Cardiac fibroblast (primary cell): ENCODE data around the gene ZNF746.

Experiments
- DNase-seq, 2 donors: peaks; one replicate each; pipeline versions ENCODE4 v3.0.0 to v3.0.0-alpha.2; 2010; ENCODE audit warnings: low read depth in 2 of 2
- H3K4me3 ChIP-seq, 2 donors: replicated peaks in 1 of 2; 1 replicate in 1 of 2; 2 replicates in 1 of 2; pipeline ENCODE4 v1.5.1; 2011; ENCODE audit warnings: low read depth in 2 of 2, low read length in 2 of 2, mild to moderate bottlenecking in 2 of 2, moderate library complexity in 1 of 2
- TF ChIP-seq, protein P1 (sequence below): IDR thresholded peaks from one replicate; pipeline ENCODE4 v1.5.1; 2011; ENCODE audit warnings: low read depth, mild to moderate bottlenecking, low read length, inconsistent platforms

ZNF746 gene

DNA sequence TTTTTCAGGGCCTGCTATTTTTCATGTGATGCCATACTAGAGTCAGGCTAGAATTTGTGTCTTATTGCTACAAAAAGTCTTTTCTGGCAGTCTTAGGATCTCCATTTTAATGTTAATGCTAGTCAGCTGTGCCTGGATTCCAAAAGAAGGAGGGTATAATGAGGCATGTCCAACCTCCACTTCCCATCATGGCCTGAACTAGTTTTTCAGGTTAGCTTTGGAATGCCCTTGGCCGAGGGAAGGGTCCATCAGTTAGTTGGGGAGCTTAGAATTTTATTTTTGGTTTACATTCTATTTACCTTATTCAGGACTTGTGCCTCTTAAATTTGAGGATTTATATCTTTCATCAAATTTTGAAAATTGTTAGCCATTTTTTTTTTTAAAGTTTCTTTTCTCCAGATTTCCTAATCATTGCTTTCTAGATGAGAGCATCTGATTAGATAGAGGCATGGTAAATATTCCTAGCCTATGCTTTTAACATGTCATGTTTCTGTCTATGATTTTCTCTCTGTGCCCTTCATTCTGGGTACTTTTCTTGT lies 30.2 kb downstream of the ZNF746 start:
- no peak overlapping the region for H3K4me3 ChIP-seq
- TF ChIP-seq, protein P1, sequence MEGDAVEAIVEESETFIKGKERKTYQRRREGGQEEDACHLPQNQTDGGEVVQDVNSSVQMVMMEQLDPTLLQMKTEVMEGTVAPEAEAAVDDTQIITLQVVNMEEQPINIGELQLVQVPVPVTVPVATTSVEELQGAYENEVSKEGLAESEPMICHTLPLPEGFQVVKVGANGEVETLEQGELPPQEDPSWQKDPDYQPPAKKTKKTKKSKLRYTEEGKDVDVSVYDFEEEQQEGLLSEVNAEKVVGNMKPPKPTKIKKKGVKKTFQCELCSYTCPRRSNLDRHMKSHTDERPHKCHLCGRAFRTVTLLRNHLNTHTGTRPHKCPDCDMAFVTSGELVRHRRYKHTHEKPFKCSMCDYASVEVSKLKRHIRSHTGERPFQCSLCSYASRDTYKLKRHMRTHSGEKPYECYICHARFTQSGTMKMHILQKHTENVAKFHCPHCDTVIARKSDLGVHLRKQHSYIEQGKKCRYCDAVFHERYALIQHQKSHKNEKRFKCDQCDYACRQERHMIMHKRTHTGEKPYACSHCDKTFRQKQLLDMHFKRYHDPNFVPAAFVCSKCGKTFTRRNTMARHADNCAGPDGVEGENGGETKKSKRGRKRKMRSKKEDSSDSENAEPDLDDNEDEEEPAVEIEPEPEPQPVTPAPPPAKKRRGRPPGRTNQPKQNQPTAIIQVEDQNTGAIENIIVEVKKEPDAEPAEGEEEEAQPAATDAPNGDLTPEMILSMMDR, result no peak
- DNase-seq, result no peak

DNA sequence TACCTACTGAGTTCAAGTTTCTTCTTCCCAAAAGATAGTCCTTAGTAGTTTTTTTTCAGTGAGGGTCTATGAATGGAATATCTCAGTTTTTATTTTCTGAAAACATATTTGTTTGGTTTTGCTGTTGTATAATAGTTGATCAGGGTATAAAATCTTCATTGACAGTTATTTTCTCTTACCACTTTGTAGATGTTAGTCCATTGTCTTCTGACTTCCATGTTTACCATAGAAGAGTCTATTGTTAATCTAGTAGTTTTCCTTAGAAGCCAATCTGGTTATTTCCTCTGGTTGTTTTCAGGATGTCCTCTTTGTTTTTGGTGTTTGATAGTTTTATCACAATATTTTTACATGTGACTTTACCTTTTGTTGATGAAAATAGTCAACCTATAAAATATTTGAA lies 31.2 kb downstream of the ZNF746 start:
- TF ChIP-seq, protein P1, result no peak
- no peak for DNase-seq

DNA sequence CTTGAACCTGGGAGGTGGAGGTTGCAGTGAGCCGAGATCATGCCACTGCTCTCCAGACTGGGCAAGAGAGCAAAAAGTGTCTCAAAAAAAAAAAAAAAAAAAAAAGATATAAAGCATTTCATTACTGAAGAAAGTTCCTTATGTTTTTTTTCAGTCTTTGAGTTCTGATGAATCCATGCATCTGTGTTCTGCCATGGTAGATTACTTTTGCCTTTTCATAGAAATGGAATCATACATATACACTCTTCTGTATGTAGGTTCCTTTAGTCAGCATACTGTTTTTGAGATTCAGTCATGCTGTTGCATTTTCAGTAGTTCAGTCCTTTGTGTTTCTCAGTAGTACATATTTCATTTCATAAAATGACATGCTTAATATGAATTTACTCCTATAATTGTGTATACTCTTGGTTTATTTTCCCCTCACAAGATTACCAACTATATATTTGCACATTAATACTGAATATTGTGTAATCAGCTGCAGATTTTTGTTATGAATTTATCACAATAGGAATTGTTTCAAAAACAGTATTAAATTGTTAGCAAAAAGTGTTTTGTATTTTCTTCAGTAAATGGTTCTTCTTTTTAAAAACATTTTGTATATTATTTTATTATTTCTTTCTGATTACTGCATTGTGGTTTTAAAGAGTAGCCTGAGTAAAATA lies 34.0 kb downstream of the ZNF746 start:
- no peak overlapping the region for H3K4me3 ChIP-seq
- DNase-seq, result no peak
- TF ChIP-seq, protein P1, result no peak

More for the DNA sequence above, 31.2 kb downstream of the ZNF746 start:
- H3K4me3 ChIP-seq, result no peak overlapping the region

DNA sequence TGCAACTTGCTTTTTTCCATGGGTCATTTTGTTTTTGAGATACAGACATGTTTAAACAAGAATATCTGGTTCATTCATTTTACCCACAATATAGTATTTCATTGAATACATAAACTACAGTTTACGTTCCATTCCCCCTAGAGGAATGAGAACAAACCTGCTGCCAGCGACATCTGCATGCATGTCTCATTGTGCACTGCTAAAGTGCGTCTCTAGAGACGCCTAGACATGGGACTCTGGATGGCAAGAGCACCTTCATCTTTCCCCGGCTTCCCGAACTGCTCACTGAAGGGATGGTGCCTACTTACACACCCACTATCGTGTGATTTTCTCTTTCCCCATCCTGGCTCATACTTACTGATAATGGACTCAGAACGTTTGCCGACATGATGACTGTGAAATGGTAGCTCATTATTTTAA lies 35.5 kb downstream of the ZNF746 start:
- DNase-seq, result no peak
- TF ChIP-seq, protein P1, result no peak
- H3K4me3 ChIP-seq, result no peak overlapping the region

DNA sequence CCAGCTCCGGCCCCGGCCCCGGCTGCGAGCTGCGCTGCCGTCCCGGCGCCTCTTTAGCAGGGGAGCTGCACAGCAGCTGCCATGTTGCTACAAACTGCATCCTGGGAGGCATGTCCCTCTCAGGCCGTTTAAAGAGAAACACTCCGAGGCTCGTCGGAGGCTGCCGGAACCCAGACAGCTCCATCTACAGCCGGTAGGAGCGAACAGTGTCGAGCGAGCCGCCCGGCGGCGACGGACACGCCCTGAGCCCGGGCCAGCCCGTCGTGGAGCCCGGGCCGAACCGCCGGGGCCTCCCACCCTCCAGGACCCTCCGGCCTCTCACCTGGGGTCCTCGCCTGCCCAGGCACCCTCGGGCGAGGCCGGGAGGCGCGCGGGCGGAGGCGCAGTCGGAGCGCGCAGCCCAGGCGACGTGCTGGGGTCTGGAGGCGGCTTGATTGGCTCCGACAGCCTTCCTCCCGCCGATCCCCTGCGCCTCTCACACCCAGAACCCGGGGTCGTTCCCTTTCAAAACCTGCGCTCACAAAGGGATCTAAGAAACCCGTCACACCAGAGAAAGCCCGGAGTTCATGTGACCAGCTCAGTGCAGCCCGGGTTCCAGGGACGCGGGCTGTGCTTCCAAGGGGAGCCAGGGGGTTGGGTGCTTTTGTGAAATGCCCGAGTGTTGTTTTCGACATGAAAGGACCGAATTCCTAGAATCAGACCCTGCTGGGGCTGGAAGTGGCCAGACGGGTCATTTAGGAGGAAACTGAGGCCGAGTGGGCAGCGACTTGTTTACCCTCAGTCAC lies 36.9 kb downstream of the ZNF746 start, which contains the start of gene ZNF777:
Gene ZNF777, minus strand, starts transcription at position 570 of the 785 bp plus-strand sequence. CDS start 5,040 bp downstream, outside the sequence.
- H3K4me3 ChIP-seq, result peak within 1 kb of the TSS; percentile 65 to 66
- peak; percentile 90 to 91 for DNase-seq
- TF ChIP-seq, protein P1, result peak; percentile 59

DNA sequence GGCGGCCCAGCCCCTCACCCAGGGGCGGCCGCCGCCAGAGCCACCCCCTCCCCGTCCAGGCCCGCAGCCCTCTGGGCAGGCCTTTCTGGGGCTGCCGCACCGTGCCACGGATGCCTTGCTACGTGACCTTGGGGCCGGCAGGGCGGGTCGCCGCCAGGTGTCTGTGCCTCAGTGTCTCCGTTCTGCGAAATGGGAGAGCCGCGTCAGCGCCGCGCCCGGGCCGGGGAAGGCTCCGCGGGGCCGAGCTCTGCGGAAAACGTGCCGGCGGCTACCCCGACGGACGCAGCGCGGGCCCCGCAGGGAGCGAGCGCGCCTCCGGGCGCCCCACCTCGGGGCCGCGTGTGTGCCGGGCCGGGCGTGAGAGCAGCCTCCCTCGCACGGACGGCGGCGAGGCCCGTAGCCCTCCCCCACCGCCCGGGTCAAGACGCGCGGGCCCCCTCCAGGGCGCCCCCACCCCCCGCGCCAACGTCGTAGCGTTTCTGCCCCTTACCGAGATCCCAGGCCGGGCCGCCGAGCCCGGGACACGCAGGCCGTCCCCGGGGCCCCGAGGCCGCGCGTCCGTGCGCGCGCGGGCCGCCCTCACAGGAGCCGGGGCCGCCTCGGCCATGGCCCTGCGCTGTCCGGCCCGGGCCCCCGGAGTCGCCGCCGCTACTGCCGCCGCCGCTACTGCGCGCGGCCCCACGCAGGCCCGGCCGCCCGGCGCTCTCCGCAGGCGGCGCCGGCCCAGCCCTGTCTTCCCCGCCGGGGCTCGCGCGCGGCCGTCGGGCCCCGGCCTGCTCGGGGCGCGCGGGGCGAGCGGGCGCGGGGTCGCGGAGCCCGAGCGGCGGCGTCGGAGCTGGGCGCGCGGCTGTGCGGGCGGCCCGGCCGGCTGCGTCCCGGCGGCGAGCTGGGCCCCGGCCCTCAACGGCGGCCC lies 37.8 kb downstream of the ZNF746 start:
- TF ChIP-seq, protein P1, result no peak
- peak; percentile 11 to 12 for DNase-seq
- H3K4me3 ChIP-seq, result peak overlapping the region; percentile 52 to 65
